HEK293T (cell line): ENCODE measurements around the gene RPL36A.
A peak's percentile ranks its signal among the peaks of the same experiment; 100 is the strongest.

ENCODE experiments used
- ARNT ChIP-seq: fragments of 450-650 bp; IDR thresholded peaks from 2 replicates; pipeline ENCODE4 v1.6.1; 2017; ENCODE audit warnings: mild to moderate bottlenecking
- BHLHE40 ChIP-seq: fragments of 450-650 bp; IDR thresholded peaks from 2 replicates; pipeline ENCODE4 v1.6.1; 2016; ENCODE audit warnings: mild to moderate bottlenecking, moderate library complexity, borderline replicate concordance
- ELF4 ChIP-seq: fragments of 450-650 bp; IDR thresholded peaks from 2 replicates; pipeline ENCODE4 v1.6.1; 2017; ENCODE audit warnings: antibody characterized with exemption
- FOXM1 ChIP-seq: fragments of 450-650 bp; IDR thresholded peaks from 2 replicates; pipeline ENCODE4 v1.6.1; 2017; ENCODE audit warnings: mild to moderate bottlenecking, borderline replicate concordance
- L3MBTL2 ChIP-seq: fragments of 450-650 bp; conservative IDR thresholded peaks from 2 replicates; pipeline ENCODE4 v1.6.1; 2016; ENCODE audit warnings: mild to moderate bottlenecking
- LEF1 ChIP-seq: fragments of 450-650 bp; IDR thresholded peaks from 2 replicates; pipeline ENCODE4 v1.6.1; 2017; ENCODE audit warnings: mild to moderate bottlenecking, borderline replicate concordance
- SP1 ChIP-seq: fragments of 450-650 bp; IDR thresholded peaks from 2 replicates; pipeline ENCODE4 v1.6.1; 2017
- TARDBP ChIP-seq: fragments of 450-650 bp; IDR thresholded peaks from 2 replicates; pipeline ENCODE4 v1.6.1; 2016

- TF ChIP-seq FOXM1 (no peak), ELF4 (peak; percentile 81), L3MBTL2 (peak; percentile 93), BHLHE40 (peak; percentile 50; the same call in 1 of the 2 replicates), SP1 (no peak), TARDBP (0 out of 2 replicates have a peak, but pooled peaks have one; percentile 55), LEF1 (no peak), ARNT (no peak)
Measured at GRCh38 chrX:101407748-101408531, 17.1 kb downstream of the RPL36A start, which contains the start of the genes GLA and HNRNPH2.
